Measurements from ENCODE around the gene CCN5.

The CCN5 gene

DNA sequence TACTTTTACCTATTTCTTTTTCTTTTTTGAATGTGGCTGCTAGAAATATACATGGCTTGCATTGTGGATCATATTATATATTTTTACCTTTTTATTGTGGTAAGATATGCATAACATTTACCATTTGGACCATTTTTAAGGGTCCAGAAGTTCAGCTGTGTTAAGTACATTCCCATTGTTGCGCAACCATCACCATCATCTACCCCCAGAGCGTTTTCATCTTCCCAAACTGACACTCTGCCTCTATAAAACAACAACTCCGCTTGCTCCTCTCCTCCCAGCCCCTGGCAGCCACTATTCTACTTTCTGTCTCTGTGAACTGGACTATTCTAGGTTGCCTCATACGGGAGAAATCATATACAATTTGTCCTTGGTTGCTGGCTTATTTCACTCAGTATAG is 28.2 kb upstream of the CCN5 start:
- Histone ChIP-seq H3K36me3 (ENCODE audit: control insufficient read depth in 1 of 2, insufficient read depth in 2 of 2, low read length in 2 of 2) (no peaks in the 10 kb centered on the region), H3K4me3 (ENCODE audit: low read depth in 1 of 2, low read length in 2 of 2) (no peak overlapping the region), H3K9me3 (ENCODE audit: control insufficient read depth in 1 of 2, low read length in 2 of 2) (peaks cover 0 to under 1% of the 10 kb centered on the region in 2 donors), H3K27ac (ENCODE audit: low read length) (no peak overlapping the region), H3K27me3 (ENCODE audit: low read depth, low read length) (no peaks in the 10 kb centered on the region), H3K4me1 (ENCODE audit: control insufficient read depth in 1 of 2, insufficient read depth in 2 of 2, low read length in 2 of 2) (no peaks in the 10 kb centered on the region)

- H3K27ac ChIP-seq (ENCODE audit: low read length), result no peak overlapping the region
Measured at GRCh38 chr20:44688053-44688625, 27.0 kb upstream of the CCN5 start.

GRCh38 chr20:44689809-44690208 is 25.4 kb upstream of the CCN5 start:
- Histone ChIP-seq H3K27ac (ENCODE audit: low read length) (no peak overlapping the region), H3K4me1 (ENCODE audit: control insufficient read depth in 1 of 2, insufficient read depth in 2 of 2, low read length in 2 of 2) (peaks cover 0 to 12% of the 10 kb centered on the region in 2 donors), H3K4me3 (ENCODE audit: low read depth in 1 of 2, low read length in 2 of 2) (no peak overlapping the region), H3K9me3 (ENCODE audit: control insufficient read depth in 1 of 2, low read length in 2 of 2) (peaks cover 0 to 2% of the 10 kb centered on the region in 2 donors), H3K36me3 (ENCODE audit: control insufficient read depth in 1 of 2, insufficient read depth in 2 of 2, low read length in 2 of 2) (no peaks in the 10 kb centered on the region), H3K27me3 (ENCODE audit: low read depth, low read length) (no peaks in the 10 kb centered on the region)

More at GRCh38 chr20:44688053-44688625, 27.0 kb upstream of the CCN5 start:
- Histone ChIP-seq H3K36me3 (ENCODE audit: control insufficient read depth in 1 of 2, insufficient read depth in 2 of 2, low read length in 2 of 2) (no peaks in the 10 kb centered on the region), H3K4me1 (ENCODE audit: control insufficient read depth in 1 of 2, insufficient read depth in 2 of 2, low read length in 2 of 2) (peaks cover 0 to 8% of the 10 kb centered on the region in 2 donors), H3K27me3 (ENCODE audit: low read depth, low read length) (no peaks in the 10 kb centered on the region), H3K4me3 (ENCODE audit: low read depth in 1 of 2, low read length in 2 of 2) (no peak overlapping the region), H3K9me3 (ENCODE audit: control insufficient read depth in 1 of 2, low read length in 2 of 2) (peaks cover 0 to 2% of the 10 kb centered on the region in 2 donors)

- Histone ChIP-seq H3K27me3 (ENCODE audit: low read depth, low read length) (no peaks in the 10 kb centered on the region), H3K36me3 (ENCODE audit: control insufficient read depth in 1 of 2, insufficient read depth in 2 of 2, low read length in 2 of 2) (no peaks in the 10 kb centered on the region), H3K27ac (ENCODE audit: low read length) (no peak overlapping the region), H3K4me1 (ENCODE audit: control insufficient read depth in 1 of 2, insufficient read depth in 2 of 2, low read length in 2 of 2) (peaks cover 0 to 16% of the 10 kb centered on the region in 2 donors), H3K4me3 (ENCODE audit: low read depth in 1 of 2, low read length in 2 of 2) (no peak overlapping the region), H3K9me3 (ENCODE audit: control insufficient read depth in 1 of 2, low read length in 2 of 2) (peaks cover 0 to 2% of the 10 kb centered on the region in 2 donors)
Measured at GRCh38 chr20:44690781-44691423, 24.3 kb upstream of the CCN5 start.

DNA sequence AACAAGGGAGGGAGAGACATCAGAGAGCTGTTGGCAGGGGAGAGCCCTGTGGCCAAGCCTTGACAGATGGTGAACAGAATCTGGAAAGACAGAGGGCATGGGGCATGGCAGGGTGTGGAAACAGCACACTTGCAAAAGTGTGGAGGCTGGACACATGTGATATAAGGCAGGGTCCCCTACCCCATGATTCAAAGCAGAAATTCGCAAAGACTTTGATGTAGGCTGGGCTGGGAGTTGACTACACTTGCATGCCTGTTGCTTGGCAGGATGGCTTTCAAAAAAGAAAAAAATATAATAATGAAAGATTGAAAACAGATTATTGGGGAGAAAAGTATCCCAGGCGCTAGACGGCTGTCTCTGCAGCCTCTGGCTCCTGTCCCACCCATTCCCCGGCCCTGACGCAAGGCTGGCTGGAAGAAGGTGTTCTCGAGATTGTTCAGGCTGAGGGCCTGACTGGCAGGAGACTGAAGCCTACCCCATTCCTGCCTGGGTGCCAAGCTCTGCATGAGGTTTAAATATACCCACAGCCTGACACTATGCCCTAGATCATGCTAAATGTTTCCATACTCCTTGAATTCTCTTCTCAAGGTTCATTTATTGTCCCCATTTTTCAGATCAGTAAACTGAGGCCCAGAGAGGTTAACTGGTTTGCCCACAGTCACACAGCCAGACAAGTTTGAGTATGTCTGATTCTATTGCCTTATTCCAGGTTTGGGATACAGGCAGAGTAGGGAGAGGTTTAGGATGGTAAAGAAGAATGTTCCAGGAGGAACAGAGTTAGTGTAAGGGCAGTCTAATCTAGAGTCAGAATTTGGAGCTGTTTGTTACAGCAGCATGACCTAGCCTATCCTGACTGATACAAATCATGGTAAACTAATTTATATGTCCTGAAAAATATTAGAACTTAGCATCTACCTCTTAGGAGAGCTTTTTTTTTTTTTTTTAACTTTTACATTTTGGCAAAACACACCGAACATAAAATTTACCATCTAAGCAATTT is 23.4 kb upstream of the CCN5 start:
- H3K4me3 ChIP-seq (ENCODE audit: low read depth in 1 of 2, low read length in 2 of 2), result no peak overlapping the region
- H3K9me3 ChIP-seq (ENCODE audit: control insufficient read depth in 1 of 2, low read length in 2 of 2), result peaks cover 0 to 2% of the 10 kb centered on the region in 2 donors
- H3K27ac ChIP-seq (ENCODE audit: low read length), result no peak overlapping the region
- H3K27me3 ChIP-seq (ENCODE audit: low read depth, low read length), result no peaks in the 10 kb centered on the region
- no peaks in the 10 kb centered on the region for H3K36me3 ChIP-seq (ENCODE audit: control insufficient read depth in 1 of 2, insufficient read depth in 2 of 2, low read length in 2 of 2)
- H3K4me1 ChIP-seq (ENCODE audit: control insufficient read depth in 1 of 2, insufficient read depth in 2 of 2, low read length in 2 of 2), result peaks cover 0 to 16% of the 10 kb centered on the region in 2 donors

DNA sequence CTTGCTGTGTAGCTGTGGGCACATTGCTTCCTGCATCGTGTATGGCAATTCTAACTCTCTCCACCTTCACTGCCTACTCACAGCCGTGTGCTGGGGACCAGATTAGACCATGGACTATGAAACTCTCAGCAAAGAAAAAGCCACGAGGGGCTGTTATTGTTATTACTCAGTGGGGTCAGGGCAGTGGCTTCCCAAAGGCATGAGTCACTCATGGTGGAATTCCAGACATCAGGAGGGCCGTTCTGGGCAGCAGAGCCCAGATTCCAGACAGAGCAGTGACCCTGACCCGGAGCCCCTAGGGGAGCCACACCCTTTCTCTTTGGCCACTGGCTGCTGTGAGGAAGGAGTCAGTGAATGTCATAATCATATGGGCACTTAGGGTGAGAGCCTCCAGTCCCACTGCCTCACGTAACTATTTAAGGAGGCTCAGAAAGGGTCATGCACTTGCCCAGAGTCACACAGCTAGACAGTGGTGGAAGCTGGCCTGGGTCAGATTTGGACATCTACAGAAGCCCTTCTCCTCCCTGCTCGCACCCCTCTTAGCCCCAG is 22.2 kb upstream of the CCN5 start:
- Histone ChIP-seq H3K4me3 (ENCODE audit: low read depth in 1 of 2, low read length in 2 of 2) (no peak overlapping the region), H3K36me3 (ENCODE audit: control insufficient read depth in 1 of 2, insufficient read depth in 2 of 2, low read length in 2 of 2) (no peaks in the 10 kb centered on the region), H3K27ac (ENCODE audit: low read length) (peak overlapping the region; percentile 10), H3K9me3 (ENCODE audit: control insufficient read depth in 1 of 2, low read length in 2 of 2) (peaks cover 0 to 2% of the 10 kb centered on the region in 2 donors), H3K4me1 (ENCODE audit: control insufficient read depth in 1 of 2, insufficient read depth in 2 of 2, low read length in 2 of 2) (peaks cover 0 to 16% of the 10 kb centered on the region in 2 donors), H3K27me3 (ENCODE audit: low read depth, low read length) (no peaks in the 10 kb centered on the region)

GRCh38 chr20:44693627-44694026 is 21.5 kb upstream of the CCN5 start:
- no peak overlapping the region for H3K4me3 ChIP-seq (ENCODE audit: low read depth in 1 of 2, low read length in 2 of 2)

GRCh38 chr20:44694159-44694558 is 21.0 kb upstream of the CCN5 start:
- Histone ChIP-seq H3K27ac (ENCODE audit: low read length) (no peak overlapping the region), H3K4me1 (ENCODE audit: control insufficient read depth in 1 of 2, insufficient read depth in 2 of 2, low read length in 2 of 2) (peaks cover 0 to 16% of the 10 kb centered on the region in 2 donors), H3K4me3 (ENCODE audit: low read depth in 1 of 2, low read length in 2 of 2) (no peak overlapping the region), H3K36me3 (ENCODE audit: control insufficient read depth in 1 of 2, insufficient read depth in 2 of 2, low read length in 2 of 2) (no peaks in the 10 kb centered on the region), H3K9me3 (ENCODE audit: control insufficient read depth in 1 of 2, low read length in 2 of 2) (peaks cover 0 to 2% of the 10 kb centered on the region in 2 donors), H3K27me3 (ENCODE audit: low read depth, low read length) (no peaks in the 10 kb centered on the region)

More at GRCh38 chr20:44693627-44694026, 21.5 kb upstream of the CCN5 start:
- no peaks in the 10 kb centered on the region for H3K27me3 ChIP-seq (ENCODE audit: low read depth, low read length)
- peaks cover 0 to 16% of the 10 kb centered on the region in 2 donors for H3K4me1 ChIP-seq (ENCODE audit: control insufficient read depth in 1 of 2, insufficient read depth in 2 of 2, low read length in 2 of 2)
- H3K9me3 ChIP-seq (ENCODE audit: control insufficient read depth in 1 of 2, low read length in 2 of 2), result peaks cover 0 to 2% of the 10 kb centered on the region in 2 donors
- peak overlapping the region; percentile 10 for H3K27ac ChIP-seq (ENCODE audit: low read length)
- no peaks in the 10 kb centered on the region for H3K36me3 ChIP-seq (ENCODE audit: control insufficient read depth in 1 of 2, insufficient read depth in 2 of 2, low read length in 2 of 2)

DNA sequence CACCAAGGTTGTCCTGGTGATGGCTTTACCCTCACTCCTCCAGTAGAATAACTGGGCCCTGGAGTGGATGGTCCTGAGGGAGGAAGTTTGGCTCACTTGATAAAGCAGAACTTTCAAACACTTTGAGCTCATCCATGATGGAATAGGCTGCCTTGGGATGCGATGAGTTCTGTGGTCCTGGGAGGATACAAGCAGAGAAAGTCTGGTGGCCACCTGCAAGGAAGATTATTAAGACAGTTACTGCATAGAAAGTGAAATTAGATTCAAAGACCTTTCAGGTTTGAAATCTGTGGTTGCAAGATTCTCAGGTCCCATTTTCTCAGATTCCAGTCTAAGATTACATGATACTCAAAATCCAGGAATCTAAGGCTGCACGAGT is 19.9 kb upstream of the CCN5 start:
- no peak overlapping the region for H3K4me3 ChIP-seq (ENCODE audit: low read depth in 1 of 2, low read length in 2 of 2)
- no peaks in the 10 kb centered on the region for H3K27me3 ChIP-seq (ENCODE audit: low read depth, low read length)
- peaks cover 0 to 16% of the 10 kb centered on the region in 2 donors for H3K4me1 ChIP-seq (ENCODE audit: control insufficient read depth in 1 of 2, insufficient read depth in 2 of 2, low read length in 2 of 2)
- no peak overlapping the region for H3K27ac ChIP-seq (ENCODE audit: low read length)
- H3K9me3 ChIP-seq (ENCODE audit: control insufficient read depth in 1 of 2, low read length in 2 of 2), result peaks cover 0 to 2% of the 10 kb centered on the region in 2 donors
- H3K36me3 ChIP-seq (ENCODE audit: control insufficient read depth in 1 of 2, insufficient read depth in 2 of 2, low read length in 2 of 2), result no peaks in the 10 kb centered on the region

- H3K27ac ChIP-seq (ENCODE audit: low read length), result no peak overlapping the region
- no peaks in the 10 kb centered on the region for H3K36me3 ChIP-seq (ENCODE audit: control insufficient read depth in 1 of 2, insufficient read depth in 2 of 2, low read length in 2 of 2)
- H3K4me1 ChIP-seq (ENCODE audit: control insufficient read depth in 1 of 2, insufficient read depth in 2 of 2, low read length in 2 of 2), result peaks cover 0 to 16% of the 10 kb centered on the region in 2 donors
- H3K9me3 ChIP-seq (ENCODE audit: control insufficient read depth in 1 of 2, low read length in 2 of 2), result peaks cover 0 to 2% of the 10 kb centered on the region in 2 donors
- H3K4me3 ChIP-seq (ENCODE audit: low read depth in 1 of 2, low read length in 2 of 2), result no peak overlapping the region
- H3K27me3 ChIP-seq (ENCODE audit: low read depth, low read length), result no peaks in the 10 kb centered on the region
Measured at GRCh38 chr20:44695674-44696300, 19.4 kb upstream of the CCN5 start.

Measured in muscle layer of duodenum (tissue), 2 donors.